GM18517 (cell line): Measurements from ENCODE around the gene EFEMP2.
"Not testable (repeated sequence)": the region's sequence is repeated elsewhere in the genome, so short reads cannot be mapped to it uniquely, and the experiment has no call there.

Experiments used
- ATAC-seq: cut with Tn5 transposase; IDR thresholded peaks from one replicate; pipeline ENCODE4 v1.9.1; 2021; ENCODE audit warnings: mild to moderate bottlenecking, moderate library complexity; ENCODE audit not compliant: unreplicated experiment

EFEMP2 gene

DNA sequence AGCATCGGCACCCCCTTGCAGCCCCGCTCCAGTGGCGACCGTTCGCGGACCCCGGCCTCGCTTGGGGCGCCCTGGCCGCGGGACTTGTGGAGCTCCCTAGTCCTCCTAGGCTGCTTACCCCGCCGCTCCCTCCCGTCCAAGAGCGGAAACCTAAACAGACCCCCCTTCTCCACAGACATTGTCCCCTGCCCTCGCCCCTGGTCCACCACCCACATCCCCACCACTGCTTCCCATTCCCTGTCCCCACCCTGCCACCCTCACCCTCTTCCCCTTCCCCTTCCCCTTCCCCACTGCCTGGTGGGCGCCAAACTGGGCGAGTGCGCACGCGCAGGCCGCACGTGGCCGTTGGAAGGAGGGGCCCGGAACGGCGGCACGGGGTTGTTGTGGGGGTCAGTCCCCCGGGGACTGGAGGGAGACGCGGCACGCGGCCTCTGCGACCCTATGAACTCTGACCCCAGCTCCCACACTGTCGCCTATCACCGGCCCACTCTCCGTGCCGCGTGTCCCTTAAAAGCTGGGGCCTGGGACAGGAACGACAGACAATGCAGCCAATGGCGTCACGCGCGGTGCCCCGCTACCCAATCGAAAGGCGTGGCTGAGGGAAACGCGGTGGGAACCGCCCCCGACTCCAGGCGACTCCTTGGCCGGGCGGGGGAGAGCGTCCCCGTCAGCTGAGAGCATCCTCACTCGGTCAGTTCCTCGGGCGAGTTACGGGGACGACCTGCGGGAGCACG lies 39.1 kb downstream of the EFEMP2 start, which contains the start of gene SNX32:
SNX32 (plus strand) TSS at position 667 of the 734 bp plus-strand sequence. CDS start 103 bp downstream, outside the sequence.
- peak; percentile 62 for ATAC-seq

DNA sequence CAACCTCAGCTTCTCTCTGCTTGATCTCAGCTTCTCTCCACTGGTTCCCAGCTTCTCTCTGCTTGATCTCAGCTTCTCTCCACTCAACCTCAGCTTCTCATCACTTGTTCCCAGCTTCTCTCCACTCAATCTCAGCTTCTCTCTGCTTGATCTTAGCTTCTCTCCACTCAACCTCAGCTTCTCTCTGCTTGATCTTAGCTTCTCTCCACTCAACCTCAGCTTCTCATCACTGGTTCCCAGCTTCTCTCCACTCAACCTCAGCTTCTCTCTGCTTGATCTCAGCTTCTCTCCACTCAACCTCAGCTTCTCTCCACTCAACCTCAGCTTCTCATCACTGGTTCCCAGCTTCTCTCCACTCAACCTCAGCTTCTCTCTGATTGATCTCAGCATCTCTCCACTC lies 40.4 kb downstream of the EFEMP2 start:
- ATAC-seq, result not testable (repeated sequence)

DNA sequence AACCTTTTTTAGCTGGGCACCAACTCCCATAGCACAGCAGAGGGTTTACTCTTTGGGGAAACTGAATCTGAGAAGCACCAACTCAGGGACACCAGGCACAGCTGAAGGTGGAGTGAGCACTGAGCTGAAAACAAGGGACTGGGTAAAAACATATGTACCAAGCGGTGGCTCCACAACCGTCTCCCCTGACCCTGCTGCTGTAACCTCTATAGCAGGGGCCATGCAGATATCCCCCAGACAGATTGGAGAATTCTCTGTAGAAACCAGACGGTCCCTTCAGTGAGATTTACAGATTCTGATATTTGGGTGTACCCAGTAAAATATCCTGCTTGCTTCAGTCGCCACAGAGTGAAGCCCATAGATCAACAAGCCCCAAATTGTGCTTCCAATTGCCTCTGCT lies 43.1 kb downstream of the EFEMP2 start:
- ATAC-seq, result no peak

DNA sequence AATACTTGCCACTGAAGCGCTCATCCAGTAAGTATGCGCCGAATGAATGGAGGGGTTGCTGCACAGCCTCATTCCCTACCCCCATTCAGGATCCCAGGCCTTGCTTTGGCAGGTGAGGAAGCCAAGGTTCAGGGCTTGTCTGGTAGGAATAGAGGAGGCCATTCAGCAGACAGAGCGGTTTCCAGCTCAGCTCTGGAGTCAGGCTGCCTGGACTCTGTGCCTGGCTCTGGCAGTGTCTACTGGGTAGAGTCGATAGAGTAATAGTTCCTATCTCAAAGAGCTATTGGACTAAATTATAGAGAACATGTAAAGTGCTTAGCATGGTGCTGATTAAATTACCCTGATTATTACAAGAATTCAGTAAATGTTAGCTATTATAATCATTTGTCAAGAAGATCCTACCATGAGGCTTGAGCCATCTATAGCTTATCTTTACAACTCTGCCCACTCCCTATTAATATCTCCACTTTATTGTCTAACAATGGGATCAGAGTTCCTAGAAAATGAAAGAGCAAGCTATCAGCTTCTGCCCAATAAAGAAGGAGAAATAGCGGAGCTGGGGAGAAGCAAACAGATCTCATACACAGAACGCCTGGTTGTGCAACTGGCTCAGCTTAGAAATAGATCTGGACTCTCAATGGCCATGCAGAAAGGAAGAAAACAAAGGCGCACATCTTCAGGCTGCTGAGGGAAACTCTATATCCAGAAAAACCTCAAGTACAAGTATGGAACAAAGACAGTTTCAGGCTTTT lies 45.4 kb downstream of the EFEMP2 start:
- no peak for ATAC-seq

DNA sequence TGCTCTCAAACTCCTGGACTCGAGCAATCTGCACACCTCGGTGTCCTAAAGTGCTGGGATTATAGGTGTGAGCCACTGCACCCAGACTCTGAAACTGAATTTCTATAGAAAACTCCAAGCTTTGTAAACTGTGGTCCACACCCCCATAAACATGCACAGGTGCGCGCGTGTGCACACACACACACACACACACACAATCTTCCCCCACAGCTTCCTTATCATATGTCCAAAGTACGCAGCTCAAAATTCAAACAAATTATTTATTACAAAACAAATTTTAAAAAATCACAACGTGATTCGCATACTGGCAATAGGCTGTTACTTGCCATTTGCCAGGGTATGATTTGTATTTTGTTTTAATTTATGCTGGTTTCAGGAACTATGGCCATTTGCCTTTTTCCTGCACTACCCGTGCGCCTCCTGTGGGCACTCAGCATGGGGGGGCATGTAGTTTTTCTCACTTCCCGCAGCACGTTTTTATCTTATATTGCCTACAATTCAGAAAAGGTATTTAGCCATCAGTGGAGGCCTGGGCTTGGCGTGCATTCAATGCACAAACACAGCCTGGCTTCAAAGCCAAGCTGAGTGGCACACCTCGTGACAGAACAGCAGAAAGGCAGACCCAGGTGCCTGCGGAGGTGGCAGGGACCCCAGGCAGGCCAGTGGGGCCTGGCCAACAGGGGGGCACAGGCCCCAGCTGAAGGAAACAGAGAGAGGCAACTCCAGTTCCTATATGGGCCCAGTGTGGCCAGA lies 49.6 kb downstream of the EFEMP2 start:
- no peak for ATAC-seq

DNA sequence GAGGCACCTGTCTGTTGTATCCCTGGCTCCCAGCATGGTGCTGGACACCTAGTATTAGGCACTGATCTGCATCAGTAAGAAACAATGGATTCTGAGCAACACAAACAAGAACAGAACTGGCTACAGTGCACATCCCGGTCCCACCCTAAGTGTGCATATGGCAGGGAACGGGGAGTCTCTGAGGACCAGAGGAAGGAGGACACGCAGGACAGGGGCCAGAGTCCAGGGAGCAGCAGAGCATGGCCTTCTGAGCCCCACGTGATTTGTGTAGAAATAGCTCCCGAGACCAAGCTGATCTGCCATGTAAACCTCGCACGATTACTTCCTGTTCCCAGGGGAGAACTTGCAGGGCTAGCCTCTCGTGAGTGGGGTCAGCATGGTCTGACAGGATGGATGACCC lies 51.5 kb downstream of the EFEMP2 start:
- ATAC-seq, result no peak

DNA sequence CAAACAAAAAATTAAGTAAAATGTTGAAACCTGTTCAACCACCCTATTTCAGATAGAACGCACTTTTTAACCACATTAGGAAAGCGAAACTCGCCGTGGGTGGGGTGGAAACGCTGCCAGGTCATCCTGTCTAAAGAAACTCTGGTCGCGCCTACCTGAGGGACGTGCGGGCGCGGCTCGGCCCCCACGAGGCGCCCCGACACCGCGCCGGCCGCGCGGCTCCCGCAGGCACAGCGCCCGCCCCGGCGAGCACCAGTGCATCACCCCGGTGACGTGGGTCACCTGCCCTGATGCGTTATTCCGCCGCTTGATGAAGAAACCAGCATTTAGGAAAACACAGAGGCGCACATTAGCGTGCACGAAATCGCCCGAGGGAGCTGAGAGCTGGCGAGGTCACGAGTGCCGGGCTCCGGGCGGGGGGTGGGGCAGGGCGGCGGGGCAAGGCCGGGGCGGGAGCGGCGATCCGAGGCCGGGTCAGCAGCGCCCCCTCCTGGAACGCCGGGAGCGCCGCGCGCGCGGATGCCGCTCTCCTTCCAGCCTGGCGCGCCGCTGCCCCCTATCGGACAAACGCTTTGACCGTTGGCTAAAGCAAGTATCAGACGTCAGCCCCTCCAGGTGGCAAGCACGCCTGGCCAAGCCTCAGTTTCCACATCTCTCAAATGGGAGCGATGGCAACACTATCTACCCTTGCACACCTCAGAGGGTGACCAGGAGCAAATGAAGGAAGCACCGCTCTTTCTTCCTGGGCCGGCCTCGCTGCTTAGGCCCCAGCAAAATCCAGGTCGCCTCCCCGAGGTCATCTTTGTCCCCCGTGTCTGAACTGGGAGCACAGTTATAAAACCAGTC lies 54.5 kb downstream of the EFEMP2 start:
- peak; percentile 69 for ATAC-seq

DNA sequence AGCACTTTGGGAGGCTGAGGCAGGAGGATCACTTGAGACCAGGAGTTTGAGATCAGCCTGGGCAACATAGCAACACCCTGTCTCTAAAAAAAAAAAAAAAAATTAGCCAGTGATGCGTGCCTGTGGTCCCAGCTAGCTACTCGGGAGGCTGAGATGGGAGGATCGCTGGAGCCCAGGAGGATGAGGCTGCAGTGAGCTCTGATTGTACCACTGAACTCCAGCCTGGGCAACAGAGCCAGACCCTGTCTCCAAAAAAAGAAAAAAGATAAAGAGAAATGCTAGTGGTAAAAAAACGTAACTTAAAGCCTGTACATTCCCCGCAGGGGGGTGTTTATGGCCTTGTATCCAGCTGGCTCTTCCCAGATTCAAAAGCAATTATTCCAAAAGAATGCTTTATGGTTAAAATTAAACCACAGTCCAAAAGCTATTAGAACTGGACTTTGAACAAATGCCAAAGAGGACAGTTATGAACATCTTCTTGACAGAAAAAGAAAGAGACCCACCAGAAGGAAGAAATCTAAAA lies 55.2 kb downstream of the EFEMP2 start:
- ATAC-seq, result no peak

DNA sequence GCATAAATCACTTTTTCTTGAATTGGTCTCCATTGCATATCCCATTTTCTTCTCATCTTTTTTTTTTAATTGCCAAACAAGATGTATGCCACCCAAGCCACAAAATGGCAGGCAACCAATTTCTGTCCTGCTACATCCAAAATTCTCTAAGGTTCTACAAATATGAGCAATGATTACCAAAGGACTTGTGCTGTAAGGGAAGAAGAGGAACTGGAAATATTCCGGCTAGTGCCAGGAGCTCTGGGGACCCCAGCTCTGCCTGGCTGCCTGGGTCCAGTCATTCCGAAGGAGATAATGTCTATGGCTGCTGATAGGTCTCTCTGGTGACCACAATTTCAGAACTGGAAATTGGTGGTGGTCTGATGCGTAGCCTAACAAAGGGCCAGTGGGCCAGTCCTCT lies 55.9 kb downstream of the EFEMP2 start:
- ATAC-seq, result no peak
